ENCODE data around the gene LDHD.
A peak's percentile ranks its signal among the peaks of the same experiment; 100 is the strongest.
"Not testable (repeated sequence)": the region's sequence is repeated elsewhere in the genome, so short reads cannot be mapped to it uniquely, and the experiment has no call there.

The LDHD gene

DNA sequence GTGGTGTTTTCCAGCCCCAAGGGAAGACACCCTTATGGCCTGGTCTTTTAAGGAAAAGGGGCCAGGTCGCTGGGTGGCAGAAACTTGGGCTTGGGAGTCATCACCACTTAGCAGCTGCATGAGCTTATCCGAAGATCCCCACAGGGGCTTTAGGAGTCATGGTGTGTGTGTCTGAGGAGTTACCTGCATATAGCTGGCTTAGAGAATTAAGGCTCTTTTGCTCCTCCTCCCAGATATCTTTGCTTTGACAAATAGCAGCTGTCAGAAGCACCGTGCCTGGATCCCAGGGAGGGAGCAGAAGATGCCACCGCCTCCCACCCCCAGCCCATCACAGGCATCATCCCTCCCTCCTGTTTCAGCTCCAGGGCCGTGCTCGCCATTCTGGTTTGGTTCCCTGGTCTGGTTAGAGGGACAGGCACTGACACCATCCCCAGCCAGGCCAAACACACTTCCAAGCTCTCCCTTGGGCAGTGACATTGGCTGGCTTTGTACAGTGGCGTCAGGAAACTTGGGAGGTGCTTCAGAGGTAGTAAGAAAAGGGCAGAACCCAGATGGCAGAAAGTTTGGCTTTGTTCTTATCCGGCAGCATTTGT lies 17.4 kb downstream of the LDHD start:
- DNase-seq: no peak

DNA sequence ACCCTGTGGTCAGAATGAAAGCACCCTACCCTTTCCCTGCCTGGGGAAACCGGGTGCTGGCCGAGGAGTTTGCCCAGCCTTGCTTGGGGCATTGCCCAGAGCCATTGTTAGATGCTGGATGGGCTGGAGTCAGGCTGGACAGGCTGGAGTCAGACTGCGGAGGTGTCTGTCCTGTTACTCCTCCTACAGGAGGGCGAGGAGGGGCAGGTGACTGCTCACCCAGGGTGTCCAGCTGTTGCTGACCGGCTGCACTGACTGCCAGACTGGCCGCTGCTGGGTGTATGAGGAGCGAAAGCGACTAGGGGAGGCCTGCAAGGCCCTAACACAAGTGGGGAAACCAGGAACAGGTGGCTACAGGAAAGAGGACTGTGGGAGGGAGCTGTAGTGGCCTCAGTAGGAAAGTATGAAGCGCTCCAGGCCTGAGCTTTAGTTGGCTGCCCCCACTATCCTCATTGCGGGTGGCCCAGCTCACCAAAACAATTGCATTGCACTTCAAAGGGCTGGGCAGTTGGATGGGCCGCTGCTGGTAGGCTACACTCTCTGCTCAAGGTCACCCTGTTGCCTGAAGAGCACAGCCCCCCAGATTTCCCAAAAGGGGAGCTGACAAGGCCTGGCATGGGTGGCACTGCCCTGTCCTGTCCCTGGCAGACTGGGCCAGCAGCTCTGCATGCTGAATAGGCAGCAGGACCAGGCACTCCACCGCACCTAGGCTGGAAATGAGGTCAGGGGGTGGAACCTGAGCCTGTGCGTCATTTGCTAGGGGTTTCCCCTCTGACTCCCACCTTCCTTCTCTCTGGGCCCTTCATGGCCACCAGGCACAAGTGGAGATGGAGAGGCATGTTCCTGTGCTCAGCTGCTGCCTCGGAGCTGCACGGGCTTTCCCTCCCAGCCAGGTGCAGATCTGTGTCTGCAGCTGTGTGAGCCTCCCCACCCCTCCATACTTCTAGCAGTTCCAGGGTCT lies 18.4 kb downstream of the LDHD start:
- DNase-seq: peak; percentile 25

DNA sequence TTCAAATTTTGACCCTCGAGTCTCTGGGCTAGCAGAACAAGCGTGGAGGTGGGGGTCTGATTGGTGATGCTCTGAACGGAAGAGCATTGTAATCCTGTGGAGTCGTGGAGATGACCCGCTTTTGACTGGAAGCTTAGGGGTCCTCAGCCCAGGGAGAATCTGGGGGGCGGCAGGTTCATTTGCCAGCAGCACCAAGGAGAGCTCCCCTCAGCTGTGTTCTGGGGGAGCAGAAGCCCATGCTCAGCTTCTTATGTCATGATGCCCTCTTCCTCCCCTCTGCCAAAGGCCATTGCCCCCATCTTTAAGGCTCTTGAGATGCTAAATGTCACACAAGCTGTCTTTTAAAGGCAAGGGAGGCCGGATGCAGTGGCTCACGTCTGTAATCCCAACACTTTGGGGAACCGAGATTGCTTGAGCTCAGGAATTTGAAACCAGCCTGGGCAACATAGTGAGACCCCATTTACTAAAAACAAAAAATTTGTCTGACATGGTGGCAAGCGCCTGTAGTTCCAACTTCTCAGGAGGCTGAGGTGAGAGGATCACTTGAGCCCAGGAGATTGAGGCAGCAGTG lies 19.3 kb downstream of the LDHD start:
- no peak for DNase-seq

DNA sequence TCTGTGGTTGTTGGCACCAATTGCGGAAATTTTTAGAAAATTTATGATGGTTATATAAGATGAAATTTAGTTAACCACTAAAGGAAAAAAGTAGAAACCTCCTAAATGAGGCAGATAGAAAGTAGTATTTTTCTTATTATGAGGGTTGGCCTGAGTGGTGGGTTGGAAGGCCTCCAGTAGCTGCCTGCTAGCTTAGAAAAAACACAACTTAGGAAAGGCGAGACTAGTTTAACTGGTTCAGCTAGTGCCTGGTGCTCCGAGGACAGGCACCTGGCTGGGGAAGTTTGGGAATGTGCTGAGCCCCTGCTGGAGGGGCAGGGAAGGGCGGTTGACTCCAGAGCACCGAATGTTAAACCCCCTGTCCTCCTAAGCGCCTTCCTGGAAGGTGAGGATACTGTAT lies 19.9 kb downstream of the LDHD start:
- DNase-seq: no peak

DNA sequence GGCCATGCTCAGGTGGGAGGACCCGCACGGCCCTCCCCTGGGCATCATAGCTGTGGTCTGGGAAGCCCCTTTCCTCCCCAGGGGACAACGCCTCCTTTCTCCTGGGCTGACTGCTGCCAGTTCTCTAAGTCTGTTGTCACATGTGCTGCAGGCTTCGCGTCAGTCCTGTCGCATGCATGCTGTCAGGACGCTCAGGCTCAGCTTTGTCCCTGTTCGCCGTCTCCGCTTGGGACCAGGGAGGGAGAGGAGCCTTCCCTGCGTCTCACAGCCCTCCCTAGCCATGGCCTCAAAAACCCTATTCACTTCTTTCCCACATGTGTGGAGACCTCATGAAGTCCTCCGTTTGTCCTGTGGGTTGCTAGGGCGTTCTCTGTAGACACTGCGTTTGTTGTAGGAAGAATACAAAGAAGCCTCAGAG lies 21.4 kb downstream of the LDHD start:
- no peak for DNase-seq

DNA sequence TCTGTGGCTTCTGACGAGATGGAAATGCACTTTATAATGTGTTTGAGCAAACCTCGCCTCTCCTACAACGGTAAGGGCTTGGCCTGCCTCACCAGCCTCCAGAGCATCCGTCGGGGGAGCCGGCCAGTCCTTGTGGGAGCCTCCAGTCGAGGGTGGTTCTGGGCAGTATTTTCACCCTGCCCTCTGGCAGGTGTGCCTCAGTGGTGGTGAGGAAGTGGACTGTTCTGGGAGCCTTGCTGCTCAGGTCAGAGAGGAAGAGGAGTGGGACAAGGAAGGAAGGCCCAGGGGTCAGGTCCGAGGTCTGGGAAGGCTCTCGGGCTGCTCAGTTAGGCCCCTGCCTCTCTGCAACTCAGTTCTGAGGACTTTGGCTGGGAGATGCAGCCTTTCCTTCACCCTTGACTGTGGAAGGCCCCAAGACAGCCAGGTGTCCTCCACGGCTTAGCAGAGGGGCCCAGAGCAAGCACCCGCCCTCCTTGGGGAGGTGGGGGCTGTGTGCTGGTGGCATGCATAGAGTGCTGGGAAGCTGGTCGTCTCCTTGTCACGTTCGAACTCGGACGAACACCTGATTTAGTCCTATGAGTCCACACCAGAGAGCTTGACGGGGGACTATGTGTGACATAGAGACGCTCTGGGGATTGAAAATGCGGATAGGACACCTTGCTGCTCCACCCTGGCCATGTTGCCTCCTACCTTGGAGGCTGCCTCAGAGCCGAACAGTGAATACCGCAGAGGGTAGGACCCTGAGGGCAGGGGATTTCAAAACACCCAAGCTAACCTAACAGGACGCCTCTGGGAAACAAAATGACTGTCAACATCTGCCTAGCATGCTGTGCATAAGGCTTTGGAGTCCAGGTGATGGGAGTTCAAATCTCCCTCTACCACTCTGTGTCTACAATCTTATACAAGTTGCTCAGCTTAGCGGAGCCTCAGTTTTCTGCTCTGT lies 22.7 kb downstream of the LDHD start:
- DNase-seq: no peak

DNA sequence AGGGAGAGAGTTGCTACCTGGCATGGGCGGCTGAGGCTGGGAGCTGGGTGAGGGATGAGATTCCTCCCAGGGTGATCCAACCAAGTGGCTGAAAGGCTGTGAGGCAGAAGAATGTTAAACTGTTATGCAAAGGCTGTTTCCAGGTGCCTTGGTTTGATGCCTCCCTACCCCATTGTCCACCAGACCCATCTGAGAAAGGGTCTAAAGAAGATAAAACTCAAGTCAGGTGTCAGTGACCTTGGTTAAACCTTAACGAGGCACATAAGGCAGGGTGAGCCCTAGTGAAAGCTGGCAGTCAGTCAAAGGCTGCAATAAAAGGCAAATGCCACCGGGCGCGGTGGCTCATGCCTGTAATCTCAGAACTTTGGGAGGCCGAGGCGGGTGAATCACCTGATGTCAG lies 23.8 kb downstream of the LDHD start:
- DNase-seq: no peak

GRCh38 chr16:75091619-75092018 lies 25.0 kb downstream of the LDHD start:
- DNase-seq: not testable (repeated sequence)

DNA sequence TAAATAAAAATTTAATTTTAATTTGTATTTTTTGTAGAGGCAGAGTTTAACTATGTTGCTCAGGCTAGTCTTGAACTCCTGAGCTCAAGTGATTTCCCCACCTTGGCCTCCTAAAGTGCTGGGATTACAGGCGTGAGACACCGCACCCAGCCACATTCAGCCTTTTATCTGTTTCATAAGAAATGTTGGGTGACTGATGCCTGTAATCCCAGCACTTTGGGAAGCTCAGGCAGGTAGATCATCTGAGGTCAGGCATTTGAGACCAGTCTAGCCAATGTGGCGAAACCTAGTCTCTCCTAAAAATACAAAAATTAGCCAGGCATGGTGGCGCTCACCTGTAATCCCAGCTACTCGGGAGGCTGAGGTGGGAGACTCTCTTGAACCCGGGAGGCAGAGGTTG lies 25.7 kb downstream of the LDHD start:
- DNase-seq: not testable (repeated sequence)

DNA sequence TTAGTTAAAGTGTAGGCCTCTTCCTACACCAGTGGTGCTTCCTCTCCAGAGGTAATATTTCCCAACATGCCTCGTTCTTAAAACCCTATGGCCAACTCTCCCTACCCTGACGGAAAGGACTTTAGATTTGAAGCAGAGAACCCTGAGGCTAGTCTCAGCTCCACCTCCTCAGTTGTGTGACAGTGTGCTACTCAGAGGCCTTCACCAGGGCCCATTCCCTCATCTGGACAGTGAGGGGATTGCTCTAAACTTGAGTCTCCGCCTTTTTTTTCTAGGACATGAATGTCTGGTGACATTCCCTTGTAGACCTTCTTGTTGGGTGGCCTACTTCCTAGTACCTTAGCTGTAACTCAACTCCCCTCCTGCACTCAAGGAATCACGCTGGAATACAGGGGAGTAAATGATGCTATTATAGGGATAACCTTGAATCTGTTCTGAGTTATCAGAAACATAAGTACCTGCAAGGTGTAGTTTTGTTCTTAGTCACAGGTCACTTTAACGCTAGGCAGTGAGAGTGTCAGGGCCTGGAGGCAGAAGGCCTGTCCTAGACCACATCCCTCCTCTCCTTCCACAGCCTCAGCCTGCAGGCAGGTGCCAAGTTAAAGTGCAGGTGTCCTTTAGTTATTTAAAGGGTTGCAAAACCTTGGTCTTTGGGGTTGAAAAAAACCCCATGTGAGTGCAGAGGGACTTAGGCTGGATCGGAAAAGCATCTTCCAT lies 26.9 kb downstream of the LDHD start:
- DNase-seq: no peak

- DNase-seq: no peak
These were observed 27.6 kb downstream of the LDHD start for GRCh38 chr16:75088934-75089333.

DNA sequence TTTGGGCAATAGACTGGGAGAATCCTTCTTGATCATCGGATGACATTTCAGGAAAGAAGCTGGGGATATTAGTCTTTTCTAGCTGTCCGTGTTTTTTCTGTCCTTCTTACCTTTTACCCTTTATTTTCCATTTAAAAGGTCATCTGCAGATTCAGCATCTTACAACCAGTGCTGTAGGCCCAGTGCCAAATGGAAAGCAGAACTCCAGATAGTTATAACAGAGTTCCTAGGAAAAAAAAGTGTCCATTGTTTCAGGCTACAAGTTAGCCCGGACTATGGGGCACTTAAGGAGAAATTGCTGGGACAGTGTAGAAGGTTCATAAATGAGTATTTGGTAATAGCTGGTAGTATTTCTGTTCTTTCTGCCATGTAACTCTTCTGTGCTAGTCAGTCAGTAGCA lies 28.4 kb downstream of the LDHD start:
- DNase-seq: no peak

DNA sequence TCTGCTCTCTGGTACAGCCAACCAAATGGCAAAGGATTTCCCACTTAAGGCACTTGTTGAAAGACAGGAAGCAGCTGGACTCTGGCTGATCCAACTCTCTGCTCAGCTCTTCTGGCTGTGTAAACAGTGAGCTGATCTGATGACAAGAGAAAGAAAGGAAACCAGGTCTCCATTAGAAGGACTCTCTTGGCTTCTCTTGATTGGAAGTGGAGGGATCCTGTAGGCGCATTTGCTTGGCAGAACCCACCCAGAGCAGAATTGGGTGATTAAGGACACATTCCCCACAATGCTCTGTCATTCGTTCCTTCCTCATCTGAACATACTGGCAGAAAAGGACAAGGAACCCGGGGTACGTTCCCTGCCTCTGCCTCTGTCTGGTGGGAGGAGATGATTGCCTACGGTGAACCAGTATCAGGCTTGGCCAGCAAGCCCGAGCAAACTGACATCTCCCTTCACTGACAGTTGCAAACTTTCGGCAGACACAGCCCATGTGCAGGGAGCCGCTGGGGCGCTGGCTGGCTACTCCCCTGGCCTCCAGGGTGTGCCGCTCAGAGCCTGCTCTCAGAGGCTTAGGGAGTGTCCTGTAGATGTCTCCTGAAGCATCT lies 29.1 kb downstream of the LDHD start:
- no peak for DNase-seq

GRCh38 chr16:75086688-75087374 lies 29.7 kb downstream of the LDHD start:
- DNase-seq: no peak

DNA sequence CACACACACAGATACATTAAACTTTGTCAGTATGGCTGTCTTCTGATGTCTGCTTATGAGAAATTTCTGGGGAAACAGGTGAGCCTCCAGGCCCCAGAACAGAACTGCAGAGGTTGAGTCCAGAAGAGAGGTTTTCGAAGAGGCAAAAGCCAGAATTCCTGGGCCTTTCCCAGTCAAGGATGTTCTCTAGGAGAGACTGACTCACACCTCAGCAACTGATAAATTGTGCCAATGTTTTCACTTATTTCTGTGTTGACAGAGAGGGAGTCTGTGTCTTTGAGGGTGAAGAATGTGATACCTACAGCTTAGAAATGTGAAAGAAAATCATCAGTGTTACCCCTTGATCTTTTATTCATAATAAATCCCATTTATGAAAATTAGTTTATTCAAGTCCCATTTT lies 30.3 kb downstream of the LDHD start:
- no peak for DNase-seq

- no peak for DNase-seq
These were observed 31.0 kb downstream of the LDHD start for GRCh38 chr16:75085556-75085955.

DNA sequence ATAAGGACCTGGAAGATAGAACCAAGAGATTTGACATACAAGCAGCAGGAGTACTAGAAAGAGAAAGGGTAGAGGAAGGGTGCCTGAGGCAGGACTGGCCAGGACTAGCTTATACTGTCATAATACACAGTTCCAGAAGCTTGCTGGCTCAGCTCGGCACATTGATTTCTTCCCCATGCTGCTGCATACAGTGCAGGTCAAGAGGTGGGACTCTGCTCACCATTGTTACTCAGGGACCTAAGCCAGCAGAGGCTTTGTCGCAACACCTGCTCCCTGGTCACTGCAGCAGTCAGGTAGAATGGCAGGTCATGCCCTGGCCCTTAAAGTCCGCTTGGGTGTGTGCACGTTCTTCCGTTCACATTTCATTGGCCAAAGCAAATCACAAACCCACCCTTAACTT lies 32.8 kb downstream of the LDHD start:
- no peak for DNase-seq

- DNase-seq: no peak
These were observed 35.3 kb downstream of the LDHD start for GRCh38 chr16:75081179-75081859.

DNA sequence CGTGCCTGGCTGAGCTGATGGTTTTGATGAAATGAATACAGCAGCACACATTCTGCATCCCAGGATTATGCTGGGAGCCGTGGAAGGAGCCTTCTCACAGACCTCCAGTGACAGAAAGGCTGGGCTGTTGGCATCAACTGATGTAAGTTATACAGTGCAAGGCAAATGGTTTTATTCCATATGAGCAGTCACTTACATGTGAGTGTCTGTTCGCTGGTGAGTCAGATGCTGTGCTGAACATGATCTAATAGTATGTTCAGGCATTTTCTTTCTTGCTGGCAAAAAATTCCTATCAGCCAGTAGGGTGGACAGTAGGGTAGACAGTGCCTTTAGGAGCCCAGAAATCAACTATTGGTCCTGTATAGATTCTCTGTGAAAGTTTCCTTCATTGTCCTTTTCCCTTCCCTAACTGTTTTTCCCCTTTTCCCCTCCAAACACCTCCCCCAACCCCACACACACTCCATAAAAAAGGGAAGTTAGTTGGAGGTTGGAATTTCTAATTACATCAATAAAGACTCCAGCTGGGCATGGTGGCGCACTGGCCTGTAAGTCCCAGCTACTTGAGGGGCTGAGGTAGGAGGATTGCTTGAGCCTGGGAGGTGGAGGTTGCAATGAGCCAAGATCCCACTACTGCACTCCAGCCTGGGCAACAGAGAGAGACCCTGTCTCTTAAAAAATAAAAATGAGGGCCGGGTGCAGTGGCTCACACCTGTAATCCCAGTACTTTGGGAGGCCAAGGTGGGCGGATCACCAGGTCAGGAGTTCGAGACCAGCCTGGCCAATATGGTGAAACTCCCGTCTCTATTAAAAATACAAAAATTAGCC lies 36.2 kb downstream of the LDHD start:
- DNase-seq: no peak

Measured in effector CD8-positive, alpha-beta T cell (primary cell).